ENCODE measurements around the gene LYST.
"Not testable (repeated sequence)": the region's sequence is repeated elsewhere in the genome, so short reads cannot be mapped to it uniquely, and the experiment has no call there.

Gene LYST

DNA sequence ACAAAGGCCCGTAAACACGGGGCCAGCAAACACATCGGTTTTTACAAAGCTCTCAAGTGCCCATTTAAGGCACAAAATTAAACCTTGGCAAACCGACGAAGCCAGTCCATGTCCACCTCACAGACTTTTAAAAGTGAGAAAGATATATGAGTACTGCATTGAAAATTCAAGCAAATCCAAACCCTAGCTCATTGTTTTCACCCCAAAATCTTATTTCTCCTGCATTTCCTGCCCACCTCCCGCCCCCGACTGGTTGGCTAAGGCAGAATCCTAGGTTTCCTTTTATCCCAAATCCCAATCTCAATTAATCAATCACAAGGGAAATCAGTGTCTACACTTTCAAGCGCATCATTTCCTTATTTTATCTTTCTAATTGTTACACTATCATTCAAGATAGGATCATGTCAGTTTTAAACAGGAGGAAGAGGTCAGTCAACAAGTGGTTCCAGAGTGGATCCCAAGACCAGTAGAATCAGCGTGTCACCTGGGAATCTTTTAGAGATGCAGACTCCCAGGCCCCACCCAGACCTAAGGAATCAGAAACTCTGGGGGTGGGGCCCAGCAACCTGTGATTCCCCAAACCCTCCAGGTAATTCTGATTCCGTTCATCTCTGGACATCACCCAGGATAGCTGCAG is 215.4 kb downstream of the LYST start:
- DNase-seq (ENCODE audit: low read depth): no peak

- DNase-seq (ENCODE audit: low read depth): no peak
Observed at GRCh38 chr1:235650341-235651169, 216.2 kb downstream of the LYST start.

DNA sequence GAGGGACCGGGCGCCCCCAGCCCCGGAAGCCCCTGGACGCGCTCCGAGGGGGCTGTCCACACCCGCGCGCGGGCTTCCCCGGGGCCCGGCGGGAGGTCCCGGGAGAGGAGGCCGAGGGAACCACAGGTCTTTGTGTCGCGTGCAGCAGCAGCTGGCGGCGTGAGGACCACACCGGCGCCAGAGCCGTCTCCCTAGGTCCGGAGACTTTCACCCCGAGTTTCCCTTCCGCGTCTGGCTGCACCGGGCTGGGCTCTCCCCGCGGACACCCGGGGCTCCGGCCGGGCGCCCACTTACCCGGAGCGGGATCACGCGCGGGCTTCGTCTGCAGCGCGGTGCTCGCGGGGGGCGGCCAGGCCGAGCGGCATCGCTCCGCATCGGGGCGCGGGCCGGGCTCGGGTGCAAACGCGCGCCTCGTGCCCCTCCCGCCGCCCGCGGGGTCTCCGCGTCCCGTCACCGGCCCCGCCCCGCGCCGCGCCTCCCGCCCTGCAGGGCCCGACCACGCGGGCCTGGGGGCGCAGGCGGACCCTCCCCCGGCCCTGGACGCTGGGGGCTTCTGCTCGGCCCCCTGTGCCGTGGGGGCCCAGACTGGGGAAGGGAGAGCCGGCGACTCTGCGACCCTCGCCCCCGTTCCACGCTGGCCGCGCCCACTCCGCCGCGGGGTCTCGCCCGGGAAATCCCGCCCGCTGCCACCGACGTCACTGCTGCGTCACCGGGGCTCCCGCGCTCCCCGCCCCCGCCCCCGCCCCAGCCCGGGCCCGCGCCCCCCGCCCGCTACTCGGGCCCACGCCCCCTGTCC is 217.1 kb downstream of the LYST start, which contains the start of gene GNG4:
Gene GNG4 (minus strand): TSS at position 417 of the 796 bp plus-strand sequence. CDS start 65,946 bp downstream, outside the sequence.
- no peak for DNase-seq (ENCODE audit: low read depth)

DNA sequence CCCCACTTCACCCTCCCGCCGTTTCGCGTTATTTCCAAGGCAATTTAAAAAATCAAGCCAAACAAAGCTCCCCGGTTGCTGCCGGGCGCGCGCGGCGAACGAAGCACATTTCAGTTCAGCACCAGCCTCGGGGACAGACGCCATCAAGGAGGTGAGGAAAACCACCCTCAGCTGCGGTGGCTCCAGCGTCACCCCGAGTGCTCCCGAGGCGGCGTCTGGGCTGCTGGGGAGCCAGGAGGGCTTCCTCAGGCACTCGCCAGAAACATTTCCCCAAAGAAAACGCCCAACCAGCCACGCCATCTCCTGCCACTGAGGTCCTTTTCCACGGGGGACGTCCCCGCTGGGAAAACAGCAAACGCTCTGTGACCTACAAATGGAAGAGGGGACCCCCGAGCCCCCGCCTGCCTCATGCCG is 217.7 kb downstream of the LYST start:
- DNase-seq (ENCODE audit: low read depth): peak; percentile 28

- DNase-seq (ENCODE audit: low read depth): no peak
Observed at GRCh38 chr1:235648407-235648907, 218.2 kb downstream of the LYST start.

- DNase-seq (ENCODE audit: low read depth): not testable (repeated sequence)
Observed at GRCh38 chr1:235647537-235647936, 219.2 kb downstream of the LYST start.

- no peak for DNase-seq (ENCODE audit: low read depth)
Observed at GRCh38 chr1:235646463-235646862, 220.2 kb downstream of the LYST start.

- DNase-seq (ENCODE audit: low read depth): no peak
Observed at GRCh38 chr1:235644693-235645305, 221.9 kb downstream of the LYST start.

GRCh38 chr1:235643837-235644692 is 222.6 kb downstream of the LYST start:
- no peak for DNase-seq (ENCODE audit: low read depth)

GRCh38 chr1:235642943-235643371 is 223.7 kb downstream of the LYST start:
- no peak for DNase-seq (ENCODE audit: low read depth)

DNA sequence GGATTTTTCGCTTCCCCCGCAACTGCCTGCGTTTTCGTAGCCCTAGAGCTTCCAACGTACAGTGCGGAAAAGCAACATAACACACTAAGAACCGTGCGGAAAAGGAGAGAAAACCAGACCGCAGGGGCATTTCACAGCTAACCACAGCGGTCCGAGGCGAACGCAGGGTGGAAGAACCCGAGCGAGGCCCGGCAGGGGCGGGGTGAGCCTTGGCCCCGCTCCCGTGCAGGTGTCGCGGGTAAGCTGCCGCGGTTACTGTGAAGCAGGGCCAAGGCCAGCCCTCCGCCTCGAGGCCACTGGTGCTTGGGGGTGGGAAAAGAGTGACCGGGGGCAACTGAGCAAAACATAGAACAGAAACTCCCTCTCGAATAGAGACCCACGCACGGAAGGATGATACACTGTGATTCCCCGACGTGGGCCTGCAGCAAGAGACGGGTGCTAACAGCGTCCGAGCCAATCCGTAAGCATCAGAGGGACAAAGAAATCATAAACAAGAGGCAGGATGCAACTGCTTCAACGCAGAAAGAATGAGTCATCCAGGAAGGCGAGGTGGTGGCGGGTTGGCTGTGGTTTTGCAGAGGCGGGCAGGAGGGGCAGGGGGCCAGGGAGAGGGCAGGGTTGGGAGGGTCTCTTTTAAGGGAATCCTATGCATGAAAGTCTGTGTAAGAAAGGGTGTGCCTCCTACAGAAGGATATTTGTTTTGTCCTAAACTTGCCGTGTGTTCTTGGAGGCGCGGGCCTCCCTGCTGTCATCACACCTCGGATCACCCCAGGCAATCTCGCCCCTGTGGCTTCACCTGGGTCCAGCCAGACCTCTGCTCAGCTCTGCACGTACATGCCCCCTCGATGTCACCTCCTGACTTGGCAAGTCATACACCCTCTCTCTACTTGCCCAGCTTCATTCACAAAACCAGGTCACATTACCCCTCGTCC is 224.4 kb downstream of the LYST start:
- DNase-seq (ENCODE audit: low read depth): no peak

- no peak for DNase-seq (ENCODE audit: low read depth)
Observed at GRCh38 chr1:235640580-235640979, 226.1 kb downstream of the LYST start.

DNA sequence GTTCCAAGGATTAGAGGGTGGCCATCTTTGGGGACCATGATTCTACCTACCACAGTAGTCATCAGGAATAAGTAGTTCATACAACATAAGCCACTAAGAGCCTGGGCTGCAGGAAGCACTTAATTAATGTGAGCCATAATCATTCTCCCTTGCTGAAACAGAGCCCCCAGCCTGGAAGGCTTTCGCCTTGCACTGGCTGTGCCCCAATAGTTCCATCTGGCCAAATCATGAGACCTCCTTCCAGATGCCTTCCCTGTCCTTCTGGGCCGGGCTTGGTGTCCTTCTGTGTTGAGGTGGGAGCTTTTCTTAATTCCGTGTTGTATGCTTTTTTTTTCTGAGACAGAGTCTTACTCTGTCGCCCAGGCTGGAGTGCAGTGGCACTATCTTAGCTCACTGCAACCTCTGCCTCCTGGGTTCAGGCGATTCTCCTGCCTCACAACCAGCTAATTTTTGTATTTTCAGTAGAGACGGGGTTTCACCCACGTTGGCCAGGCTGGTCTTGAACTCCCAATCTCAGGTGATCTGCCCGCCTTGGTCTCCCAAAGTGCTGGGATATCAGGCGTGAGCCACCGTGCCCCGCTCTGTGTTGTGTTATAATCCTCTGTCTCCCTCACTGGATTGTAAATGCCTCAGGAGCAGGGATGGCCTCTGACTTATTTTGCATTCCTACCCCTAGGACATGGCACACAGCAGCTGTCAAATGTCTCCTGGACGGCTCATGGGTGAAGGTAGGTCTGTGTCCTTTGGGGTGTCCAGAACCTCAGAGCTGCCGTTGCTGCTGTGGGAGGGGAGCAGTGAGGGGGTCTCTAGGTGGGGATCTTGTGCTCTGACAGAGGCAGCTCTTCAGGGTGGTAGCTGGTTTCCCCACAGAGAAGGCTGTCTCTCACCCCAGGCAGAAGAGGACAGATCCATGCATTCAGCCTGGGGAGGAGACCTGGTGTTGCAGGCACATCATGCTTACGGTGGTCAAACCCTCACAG is 227.2 kb downstream of the LYST start:
- DNase-seq (ENCODE audit: low read depth): no peak

GRCh38 chr1:235638612-235639011 is 228.1 kb downstream of the LYST start:
- not testable (repeated sequence) for DNase-seq (ENCODE audit: low read depth)

GRCh38 chr1:235637756-235638534 is 228.8 kb downstream of the LYST start:
- no peak for DNase-seq (ENCODE audit: low read depth)

- DNase-seq (ENCODE audit: low read depth): no peak
Observed at GRCh38 chr1:235635938-235636662, 230.6 kb downstream of the LYST start.

Measured in GM04504 (cell line).